GM18951 (cell line): Measurements from ENCODE around the gene CDC25C.

Experiments used
- POLR2A ChIP-seq: IDR thresholded peaks from 4 replicates; pipeline ENCODE4 v1.6.1; 2011; ENCODE audit warnings: mild to moderate bottlenecking; ENCODE audit not compliant: insufficient read length, insufficient read depth; ENCODE audit errors: extremely low read depth
- in situ Hi-C: fragments of 300-500 bp; cut with MboI; formaldehyde crosslinking; loops from one replicate; pipeline ENCODE4 v1.12.0; 2022; ENCODE audit warnings: low sequenced_read_pairs, mixed read lengths, inconsistent platforms; ENCODE audit not compliant: unreplicated experiment

The CDC25C gene

GRCh38 chr5:138331449-138332368 is at the start of gene CDC25C:
Gene CDC25C (minus strand): TSS chr5:138331804. CDS start chr5:138331180, 624 bp downstream.
- TF ChIP-seq POLR2A: peak; percentile 68
- in situ Hi-C loops: no loop called here

GRCh38 chr5:138372653-138373052 is 41.0 kb upstream of the CDC25C start:
- in situ Hi-C loops: no loop called here
- no peak for TF ChIP-seq POLR2A

GRCh38 chr5:138372225-138372624 is 40.6 kb upstream of the CDC25C start:
- in situ Hi-C loops: no loop called here
- no peak for TF ChIP-seq POLR2A

DNA sequence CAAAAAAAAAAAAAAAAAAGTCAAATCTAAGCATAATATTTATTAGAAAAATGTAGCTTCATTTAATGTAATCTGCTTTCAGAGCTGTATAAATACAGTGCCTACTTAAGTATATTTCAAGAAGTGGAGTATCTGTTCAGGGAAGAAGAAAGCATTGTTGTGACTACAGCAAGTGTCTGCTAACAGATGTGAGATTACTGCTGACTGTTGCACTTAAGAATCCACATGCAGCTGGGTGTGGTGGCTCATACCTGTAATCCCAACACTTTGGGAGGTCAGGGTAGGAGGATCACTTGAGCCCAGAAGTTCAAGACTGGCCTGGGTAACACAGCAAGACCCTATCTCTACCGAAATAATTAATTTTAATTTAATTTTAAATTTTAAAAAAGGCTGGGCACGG is 39.9 kb upstream of the CDC25C start:
- no peak for TF ChIP-seq POLR2A
- in situ Hi-C loops: no loop called here

- in situ Hi-C loops: no loop called here
- TF ChIP-seq POLR2A: no peak
Observed at GRCh38 chr5:138370537-138370936, 38.9 kb upstream of the CDC25C start.

- in situ Hi-C loops: no loop called here
- no peak for TF ChIP-seq POLR2A
Observed at GRCh38 chr5:138369706-138370105, 38.1 kb upstream of the CDC25C start.

DNA sequence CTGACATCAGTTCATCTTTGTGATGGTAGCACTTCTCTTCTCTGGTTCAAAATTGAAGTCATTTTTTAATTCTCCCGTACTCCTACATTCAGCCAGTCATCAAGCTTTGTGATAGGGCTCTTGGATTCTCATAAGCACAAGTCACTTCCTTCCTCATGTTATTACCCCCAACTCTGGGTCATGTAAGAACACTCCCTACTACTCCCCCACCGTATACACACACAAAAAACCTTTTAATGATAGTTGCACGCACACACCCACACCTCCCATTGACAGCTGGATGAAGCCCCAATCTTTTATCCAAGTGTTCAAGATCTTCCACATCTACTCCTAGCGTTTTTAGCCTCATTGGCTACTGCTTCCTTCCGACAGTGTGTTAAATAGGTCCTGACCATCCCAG is 37.7 kb upstream of the CDC25C start:
- in situ Hi-C loops: no loop called here
- no peak for TF ChIP-seq POLR2A

DNA sequence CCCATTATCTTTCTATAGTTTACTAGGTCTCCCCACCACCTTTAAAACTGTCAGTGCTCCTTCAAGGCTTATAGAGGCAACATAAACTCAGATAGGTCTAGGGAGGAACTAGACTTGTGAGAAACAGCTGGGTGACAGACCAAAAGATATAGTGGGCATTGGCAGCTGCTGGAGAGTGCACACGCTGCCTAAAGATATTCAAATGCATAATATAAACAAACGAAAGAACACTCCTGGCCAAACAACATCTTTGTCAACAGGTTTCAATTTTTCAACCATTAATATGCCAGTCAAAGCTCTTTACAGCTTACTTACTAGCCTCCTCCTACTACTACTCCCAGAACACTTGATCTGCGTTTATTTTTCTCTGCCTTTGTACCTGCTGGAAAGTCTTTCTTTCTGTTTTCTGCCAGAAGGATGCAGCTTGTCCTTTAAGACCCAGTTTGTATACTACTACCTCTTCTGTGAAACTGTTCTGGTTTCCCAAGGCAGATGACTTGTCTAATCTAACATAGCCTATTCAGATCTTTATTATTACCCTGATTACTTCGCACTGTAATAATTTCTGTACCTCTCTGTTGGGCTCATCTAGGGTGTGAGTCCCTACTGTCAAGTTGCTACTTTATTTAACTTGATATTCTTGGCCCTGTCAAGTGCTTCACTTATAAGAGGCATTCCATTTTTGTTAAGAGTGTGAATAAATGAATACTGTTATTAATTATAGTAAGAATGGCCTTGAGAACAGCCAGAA is 35.2 kb upstream of the CDC25C start:
- TF ChIP-seq POLR2A: no peak
- in situ Hi-C loops: no loop called here

GRCh38 chr5:138364576-138364975 is 33.0 kb upstream of the CDC25C start:
- in situ Hi-C loops: no loop called here
- TF ChIP-seq POLR2A: no peak

DNA sequence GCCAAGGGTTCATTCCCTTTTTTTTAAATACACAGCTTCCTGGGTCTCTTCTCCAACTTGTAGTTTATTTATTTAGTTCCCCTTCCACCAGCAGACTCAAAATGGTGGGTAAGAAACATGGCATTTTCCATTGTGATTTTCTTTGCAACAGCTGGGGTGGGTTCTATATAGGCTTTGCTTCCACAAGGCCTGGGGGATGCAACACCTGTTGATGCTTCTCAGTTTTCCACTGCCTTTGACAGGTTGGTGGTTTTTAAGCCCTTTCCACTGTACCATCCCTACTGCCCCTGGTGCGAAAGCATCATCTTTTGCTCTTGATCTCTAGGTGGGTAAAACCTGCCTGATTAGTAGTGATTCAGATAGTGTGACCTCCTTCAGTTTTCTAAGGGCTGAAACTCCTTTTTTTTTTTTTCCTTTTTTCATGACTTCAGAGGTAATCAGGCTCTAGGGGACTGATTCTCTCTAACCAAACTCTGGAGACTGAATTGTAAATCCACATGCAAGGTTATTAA is 29.4 kb upstream of the CDC25C start:
- in situ Hi-C loops: no loop called here

DNA sequence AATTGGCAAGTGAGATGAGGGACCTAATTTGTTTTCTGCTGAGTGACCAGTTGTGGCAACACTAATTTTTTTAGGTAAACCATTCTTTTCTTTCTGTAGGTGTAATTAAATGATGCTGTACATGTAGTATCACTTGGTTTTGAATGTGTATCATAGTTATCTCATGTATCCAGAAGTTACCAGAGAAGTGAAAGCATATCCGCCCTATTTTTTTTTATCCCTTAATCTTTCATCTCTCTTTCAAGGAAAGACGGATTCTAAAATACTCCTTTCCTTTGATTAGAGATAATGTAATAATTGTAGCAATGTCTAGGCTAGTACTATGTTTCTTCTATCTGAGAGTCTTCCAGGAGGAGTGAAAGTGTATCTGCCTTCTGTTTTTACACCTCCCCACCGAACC is 28.0 kb upstream of the CDC25C start:
- in situ Hi-C loops: no loop called here
- TF ChIP-seq POLR2A: no peak

More for the DNA sequence above, 29.4 kb upstream of the CDC25C start:
- no peak for TF ChIP-seq POLR2A

DNA sequence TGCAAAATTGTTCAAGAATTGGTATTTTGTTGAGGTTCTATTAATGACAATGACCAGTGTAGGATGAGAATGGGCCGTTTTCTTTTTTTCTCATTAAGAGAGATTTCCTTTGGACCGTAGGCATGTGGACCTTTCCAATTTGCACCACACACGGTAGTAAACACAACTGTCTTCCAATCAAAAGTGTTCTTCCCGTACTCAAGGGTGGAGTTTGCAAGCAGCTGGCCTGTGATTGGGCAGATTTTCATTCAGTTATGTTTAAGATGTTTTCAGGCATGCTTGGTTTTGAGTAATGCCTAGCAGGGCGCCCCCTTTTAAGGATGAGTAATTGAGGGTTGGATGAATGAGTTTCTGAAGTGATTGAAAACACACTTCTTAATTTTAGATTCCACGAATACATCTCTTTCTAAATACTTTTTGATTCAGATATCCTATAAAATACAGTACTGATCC is 23.3 kb upstream of the CDC25C start:
- in situ Hi-C loops: no loop called here
- TF ChIP-seq POLR2A: no peak

- no peak for TF ChIP-seq POLR2A
- in situ Hi-C loops: no loop called here
Observed at GRCh38 chr5:138354387-138354786, 22.8 kb upstream of the CDC25C start.

DNA sequence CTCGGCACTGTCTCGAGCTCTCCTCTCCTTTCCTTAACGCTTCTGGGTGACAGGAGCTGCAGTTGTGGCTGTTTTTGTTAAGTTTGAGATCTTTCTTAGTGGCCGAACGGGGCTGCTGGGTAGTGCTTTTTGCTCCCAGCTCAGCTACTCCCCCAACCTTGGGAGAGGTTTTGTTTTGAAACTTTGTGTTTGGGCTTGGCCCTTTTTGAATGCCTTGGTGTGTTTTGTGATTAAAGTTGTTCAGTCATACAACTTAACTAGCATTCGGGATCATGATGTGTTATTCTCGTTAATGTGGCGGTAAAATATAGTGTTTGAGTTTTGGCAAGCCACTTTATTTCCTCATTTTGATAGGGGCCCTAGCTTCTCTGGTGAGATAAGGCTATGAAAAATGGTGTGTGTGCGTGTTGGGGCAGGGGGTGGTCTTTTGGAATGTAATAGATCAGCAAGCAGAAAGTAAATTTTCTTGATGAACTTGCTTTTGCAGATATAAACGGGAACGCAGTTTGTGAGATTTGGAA is 22.0 kb upstream of the CDC25C start:
- no peak for TF ChIP-seq POLR2A
- in situ Hi-C loops: no loop called here
